Kidney tubule cell (primary cell): ENCODE results near the gene ZGLP1.

ENCODE experiments used
- DNase-seq: peaks from one replicate; pipeline ENCODE4 v3.0.0-alpha.2; 2018; ENCODE audit warnings: low spot score

Gene ZGLP1

GRCh38 chr19:10277795-10278589 lies 31.6 kb downstream of the ZGLP1 start:
- no peak for DNase-seq

GRCh38 chr19:10274589-10274988 lies 35.0 kb downstream of the ZGLP1 start:
- no peak for DNase-seq

GRCh38 chr19:10271543-10272086 lies 38.0 kb downstream of the ZGLP1 start:
- DNase-seq: peak; percentile 62

GRCh38 chr19:10270616-10271394 lies 38.8 kb downstream of the ZGLP1 start, which contains the start of gene ICAM1:
ICAM1 (plus strand) TSS chr19:10271120; CDS start chr19:10271160, 40 bp downstream.
- peak; percentile 94 for DNase-seq

- peak; percentile 80 for DNase-seq
These were observed 39.4 kb downstream of the ZGLP1 start for GRCh38 chr19:10270180-10270615.

GRCh38 chr19:10269333-10270179 lies 40.1 kb downstream of the ZGLP1 start:
- peak; percentile 80 for DNase-seq

GRCh38 chr19:10268071-10268470 lies 41.5 kb downstream of the ZGLP1 start:
- no peak for DNase-seq

- no peak for DNase-seq
These were observed 42.9 kb downstream of the ZGLP1 start for GRCh38 chr19:10266706-10267105.

GRCh38 chr19:10262771-10263170 lies 46.8 kb downstream of the ZGLP1 start:
- DNase-seq: peak; percentile 41

GRCh38 chr19:10260141-10260584 lies 49.5 kb downstream of the ZGLP1 start:
- peak; percentile 91 for DNase-seq

GRCh38 chr19:10259162-10259905 lies 50.3 kb downstream of the ZGLP1 start:
- DNase-seq: peak; percentile 90

- DNase-seq: no peak
These were observed 51.4 kb downstream of the ZGLP1 start for GRCh38 chr19:10258080-10258710.

- DNase-seq: no peak
These were observed 52.5 kb downstream of the ZGLP1 start for GRCh38 chr19:10256970-10257615.

- no peak for DNase-seq
These were observed 53.1 kb downstream of the ZGLP1 start for GRCh38 chr19:10256551-10256950.

- no peak for DNase-seq
These were observed 54.3 kb downstream of the ZGLP1 start for GRCh38 chr19:10255358-10255757.
